GM15510 (cell line): ENCODE data around the gene SLC22A14.

ENCODE experiments used
- POLR2A ChIP-seq: IDR thresholded peaks from 3 replicates; pipeline ENCODE4 v1.6.1; 2011; ENCODE audit warnings: borderline replicate concordance; ENCODE audit not compliant: insufficient read length; ENCODE audit errors: extremely low read depth

Gene SLC22A14

DNA sequence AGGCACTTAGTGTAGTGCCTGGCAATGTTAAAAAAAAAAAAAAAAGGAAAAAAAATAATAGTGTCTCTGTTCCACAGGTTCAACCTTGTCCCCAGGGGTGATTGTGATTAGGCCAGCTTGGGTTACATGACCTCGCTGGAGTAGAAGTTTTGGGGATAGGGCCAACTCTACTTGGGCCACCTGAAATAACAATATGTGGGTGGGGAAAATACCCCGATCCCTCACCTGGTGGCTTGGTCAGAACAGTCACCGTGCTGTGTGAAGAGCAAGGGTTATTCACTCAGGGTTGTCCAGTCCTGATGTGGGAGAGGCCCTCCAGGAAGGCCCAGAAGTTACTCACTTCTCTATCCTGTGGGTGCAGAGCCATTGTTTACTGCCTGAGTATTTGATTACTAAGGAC is 84.0 kb downstream of the SLC22A14 start:
- TF ChIP-seq POLR2A: no peak

DNA sequence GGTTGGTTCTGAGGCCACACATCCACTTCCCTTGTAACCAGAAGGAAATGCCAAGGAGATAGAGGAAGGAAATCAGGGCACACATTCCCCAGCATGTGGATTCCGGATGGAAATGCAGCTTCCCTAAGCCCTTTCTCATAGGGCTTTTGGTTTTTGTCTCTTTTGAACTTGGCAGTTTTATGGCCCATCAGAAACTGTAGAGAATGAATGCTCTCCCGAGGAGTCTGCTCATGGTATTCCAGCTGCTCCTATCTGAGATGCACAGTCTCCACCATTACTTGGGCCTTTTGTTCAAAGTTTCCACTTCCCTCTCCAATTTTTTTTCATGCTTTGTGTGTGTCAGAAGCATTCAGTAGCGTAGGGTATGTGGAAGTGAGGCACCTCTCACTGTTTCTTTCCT is 85.7 kb downstream of the SLC22A14 start:
- TF ChIP-seq POLR2A: no peak
